Measurements from ENCODE around the gene BMERB1. TPM values are rescaled to one million over a fixed set of nuclear protein-coding genes. Genes with fewer than 3 reads are reported as not detected.

The BMERB1 gene
- polyA plus RNA-seq (2012; rRNA removed), result 33.9 and 41.4 TPM in 2 replicates
- 27.2 and 29.9 TPM in 2 replicates for polyA plus RNA-seq (2012; cell fraction: cytosol; rRNA removed)
- 28.1 and 28.4 TPM in 2 replicates for polyA plus RNA-seq (2012; cell fraction: nucleus; rRNA removed)

GRCh38 chr16:15434425-15435215 lies at the start of gene BMERB1:
TSS of gene BMERB1 (plus strand) at chr16:15434588. CDS start at chr16:15434654, 66 bp downstream.
- H3K36me3 ChIP-seq (replicated peaks in 1 of 2; ENCODE audit: control insufficient read depth in 1 of 2, insufficient read depth in 2 of 2, low read length in 1 of 2), result no peaks in the 10 kb centered on the region
- peaks cover 45% of the 10 kb centered on the region for H3K79me2 ChIP-seq (ENCODE audit: insufficient read depth)
- H3K9me2 ChIP-seq, result no peaks in the 10 kb centered on the region
- H4K20me1 ChIP-seq (ENCODE audit: insufficient read depth), result no peaks in the 10 kb centered on the region; the same call in 1 of the 2 replicates
- peak within 1 kb of the TSS; percentile 100 for H2AFZ ChIP-seq (ENCODE audit: low read depth)
- peak; percentile 94 for DNase-seq
- POLR2A ChIA-PET, result no interaction called here
- H3K27ac ChIP-seq (ENCODE audit: low read depth in 2 of 2, low read length in 1 of 2), result peak within 1 kb of the TSS; percentile 55 to 85; a peak in 3 of 4 replicates
- H3K4me3 ChIP-seq (ENCODE audit: low read depth in 2 of 2, low read length in 1 of 2), result peak within 1 kb of the TSS; percentile 73 to 78
- H3K27me3 ChIP-seq (ENCODE audit: insufficient read depth), result no peaks in the 10 kb centered on the region
- H3K4me2 ChIP-seq, result peak within 1 kb of the TSS; percentile 90
- H3K9me3 ChIP-seq, result no peaks in the 10 kb centered on the region
- CTCF ChIA-PET, result interaction anchor here (0.6 to 3.1 kb wide), 4 partner anchors 11 to 116 kb away, joined by 3 to 15 read pairs (median 3); no protein-coding TSS in a partner anchor
- H3K4me1 ChIP-seq (ENCODE audit: control insufficient read depth in 1 of 2, insufficient read depth in 2 of 2, low read depth in 1 of 2, low read length in 1 of 2), result peaks cover 4 to 6% of the 10 kb centered on the region in 2 experiments; a peak in 1 of 4 replicates
- H3K9ac ChIP-seq, result peak within 1 kb of the TSS; percentile 62
- WGBS (ENCODE audit: low lambda C conversion rate), result 1% methylated on average over 37 of the region's 63 CpGs
- peaks cover 5% of the 10 kb centered on the region for H3F3A ChIP-seq (replicated peaks; ENCODE audit: insufficient read depth)
- TF ChIP-seq PBX3 (IDR thresholded peaks at IDR 0.05), result no peak
- TF ChIP-seq TAF1 (IDR thresholded peaks at IDR 0.05; ENCODE audit: borderline replicate concordance, low read depth, low read length), result peak; percentile 55
- TF ChIP-seq MEF2A (IDR thresholded peaks at IDR 0.05; ENCODE audit: borderline replicate concordance, low read depth), result no peak
- TF ChIP-seq EP300 (IDR thresholded peaks at IDR 0.05; ENCODE audit: borderline replicate concordance in 1 of 2, low read depth in 1 of 2, low read length in 1 of 2), result no peak
- TF ChIP-seq IRF3 (IDR thresholded peaks at IDR 0.05; ENCODE audit: low read depth, low read length), result no peak
- TF ChIP-seq RCOR1 (IDR thresholded peaks at IDR 0.05; ENCODE audit: low read length), result no peak
- TF ChIP-seq POLR2AphosphoS5 (IDR thresholded peaks at IDR 0.05; ENCODE audit: low read depth, low read length), result peak; percentile 92
- peak; percentile 83 for TF ChIP-seq NRF1 (IDR thresholded peaks at IDR 0.05; ENCODE audit: low read depth, low read length)
- TF ChIP-seq SMC3 (IDR thresholded peaks at IDR 0.05; ENCODE audit: low read depth, low read length), result 0 out of 2 replicates have a peak, but pooled peaks have one; percentile 3
- TF ChIP-seq FOXM1 (IDR thresholded peaks at IDR 0.05; ENCODE audit: low read depth), result no peak
- TF ChIP-seq ZBTB33 (IDR thresholded peaks at IDR 0.05; ENCODE audit: borderline replicate concordance, low read depth), result no peak
- TF ChIP-seq MAX (IDR thresholded peaks at IDR 0.05; ENCODE audit: low read depth), result peak; percentile 40; the same call in 1 of the 2 replicates
- TF ChIP-seq JUND (IDR thresholded peaks at IDR 0.05), result no peak
- TF ChIP-seq CHD2 (IDR thresholded peaks at IDR 0.05; ENCODE audit: low read length, partially characterized antibody), result no peak
- TF ChIP-seq FOSL2 (IDR thresholded peaks at IDR 0.05; ENCODE audit: borderline replicate concordance, low read depth), result no peak
- 0 out of 2 replicates have a peak, but pooled peaks have one; percentile 17 for TF ChIP-seq ELF1 (IDR thresholded peaks at IDR 0.05)
- TF ChIP-seq REST (IDR thresholded peaks at IDR 0.05; ENCODE audit: low read depth, low read length), result no peak
- no peak for TF ChIP-seq RXRA (IDR thresholded peaks at IDR 0.05; ENCODE audit: borderline replicate concordance, low read depth)
- no peak for TF ChIP-seq USF2 (IDR thresholded peaks at IDR 0.05; ENCODE audit: borderline replicate concordance, low read depth, low read length)
- no peak for TF ChIP-seq NFIC (IDR thresholded peaks at IDR 0.05; ENCODE audit: borderline replicate concordance)
- no peak for TF ChIP-seq EZH2phosphoT487 (IDR thresholded peaks at IDR 0.05; ENCODE audit: borderline replicate concordance, low read depth)
- TF ChIP-seq RFX5 (IDR thresholded peaks at IDR 0.05; ENCODE audit: low read length), result no peak
- TF ChIP-seq MXI1 (IDR thresholded peaks at IDR 0.05; ENCODE audit: low read depth, low read length), result peak; percentile 67
